Hepatocyte (in vitro differentiated cells): ENCODE results near the gene SNX5.

Source experiments
- CTCF ChIP-seq: fragments of 200-600 bp; sonication (generic); IDR thresholded peaks from 2 replicates; pipeline ENCODE4 v1.5.1; 2016; ENCODE audit warnings: antibody characterized with exemption, mild to moderate bottlenecking; ENCODE audit not compliant: poor library complexity
- EZH2 ChIP-seq: fragments of 200-600 bp; sonication (generic); IDR thresholded peaks from 2 replicates; pipeline ENCODE4 v1.6.1; 2016; ENCODE audit warnings: antibody characterized with exemption, mild to moderate bottlenecking, borderline replicate concordance

- TF ChIP-seq CTCF: no peak
- TF ChIP-seq EZH2: no peak
Measured at GRCh38 chr20:17985388-17986018, 16.9 kb upstream of the SNX5 start.
